Stimulated activated CD4-positive, alpha-beta T cell treated with anti-CD3 and anti-CD28 coated beads, Interleukin-12 subunit alpha, Interleukin-12 subunit beta, amount 100 ng/mL, for 4 hours (primary cell): ENCODE results near the gene PGGT1B.
"Not testable (repeated sequence)": the region's sequence is repeated elsewhere in the genome, so short reads cannot be mapped to it uniquely, and the experiment has no call there.

Source experiments
- DNase-seq: peaks from one replicate; pipeline ENCODE4 v3.0.0-alpha.2; 2020

Gene PGGT1B

DNA sequence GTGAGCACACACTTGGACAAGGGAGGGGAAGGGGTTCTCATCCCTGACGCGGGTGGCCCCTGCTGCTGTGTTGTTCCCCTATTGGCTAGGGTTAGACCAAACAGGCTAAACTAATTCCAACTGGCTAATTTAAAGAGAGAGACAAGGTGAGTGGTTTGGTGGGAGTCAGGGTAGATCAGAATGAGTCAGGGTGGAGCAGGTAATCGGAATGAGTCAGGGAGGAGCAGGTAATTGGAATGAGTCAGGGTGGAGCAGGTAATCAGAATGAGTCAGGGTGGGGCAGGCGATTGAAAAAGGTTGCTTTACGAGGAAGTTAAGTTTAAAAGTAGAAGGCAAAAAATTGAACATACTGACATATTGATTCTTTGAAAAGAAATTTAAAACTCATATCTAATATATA lies 13.3 kb downstream of the PGGT1B start:
- DNase-seq: not testable (repeated sequence)

- DNase-seq: no peak
These were observed 16.2 kb downstream of the PGGT1B start for GRCh38 chr5:115246361-115246991.

DNA sequence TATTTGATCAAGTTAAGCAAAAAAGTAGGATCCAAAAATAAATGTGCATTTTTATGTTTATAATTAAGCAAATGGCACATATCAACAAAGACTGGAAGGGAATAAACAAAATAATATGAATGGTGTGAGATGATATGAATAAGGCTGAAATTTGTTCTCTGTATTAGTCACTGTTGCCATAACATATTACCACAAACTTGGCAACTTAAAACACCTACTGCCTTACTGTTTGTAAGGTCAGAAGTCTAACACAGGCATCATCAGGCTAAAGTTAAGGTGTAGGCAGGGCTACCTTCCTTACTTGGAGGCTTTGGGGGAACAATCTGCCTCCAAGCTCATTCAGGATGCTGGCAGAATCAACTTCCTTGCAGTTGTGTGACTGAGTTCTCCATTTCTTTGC lies 19.3 kb downstream of the PGGT1B start:
- DNase-seq: no peak

DNA sequence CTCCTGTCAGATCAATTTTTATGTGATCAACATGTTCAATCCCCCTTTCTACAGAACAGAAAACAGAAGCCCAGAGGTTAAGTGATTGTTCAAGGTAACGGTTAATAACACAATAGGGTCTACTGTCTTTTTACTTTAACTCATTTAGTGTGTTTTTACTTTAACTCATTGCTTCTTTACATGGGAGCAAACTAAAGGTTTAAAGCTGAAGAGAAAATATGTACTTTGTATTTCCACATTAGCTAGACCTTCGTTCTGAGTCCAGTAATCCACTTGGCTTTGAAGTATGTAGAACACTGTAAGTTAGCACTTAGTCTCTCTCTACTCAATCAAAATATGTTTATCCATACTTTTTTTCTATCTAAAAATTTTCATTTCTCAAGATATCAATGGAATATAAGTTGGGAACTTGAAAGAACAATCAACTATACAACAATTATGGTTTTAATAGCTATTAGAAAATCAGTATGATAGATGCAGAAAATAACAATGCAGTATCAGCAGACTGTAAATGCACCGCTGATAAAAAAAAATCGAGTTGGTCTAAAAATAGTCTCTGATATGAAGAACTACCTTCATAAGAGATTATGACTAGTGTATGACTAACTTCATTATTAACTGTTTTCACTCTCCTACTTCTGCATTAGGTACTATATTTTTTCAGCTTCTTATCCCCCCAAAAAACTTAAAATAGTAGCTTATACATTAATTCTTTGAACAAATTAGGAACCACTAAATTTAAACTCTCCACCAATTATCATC lies 20.6 kb downstream of the PGGT1B start:
- no peak for DNase-seq

GRCh38 chr5:115237066-115237465 lies 25.6 kb downstream of the PGGT1B start:
- no peak for DNase-seq

- DNase-seq: no peak
These were observed 26.1 kb downstream of the PGGT1B start for GRCh38 chr5:115236599-115236998.

DNA sequence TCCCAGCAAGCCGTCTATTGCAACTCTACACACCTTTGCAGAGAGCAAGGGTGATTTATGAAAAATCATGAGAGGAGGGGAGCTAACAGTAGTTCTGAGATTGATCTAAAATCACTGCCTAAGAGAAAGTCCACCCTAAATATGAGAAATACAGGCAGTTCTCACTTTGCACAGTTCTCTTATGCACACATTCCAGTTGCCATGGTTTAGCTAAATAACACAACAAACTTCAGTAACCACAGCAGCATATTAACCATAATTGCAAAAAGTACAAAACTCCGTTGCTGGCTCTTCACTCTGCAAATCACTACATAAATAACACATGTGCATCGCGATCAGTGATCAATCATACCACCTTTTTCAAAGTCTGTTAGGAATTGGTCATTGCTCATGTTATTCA lies 31.1 kb downstream of the PGGT1B start:
- DNase-seq: no peak

DNA sequence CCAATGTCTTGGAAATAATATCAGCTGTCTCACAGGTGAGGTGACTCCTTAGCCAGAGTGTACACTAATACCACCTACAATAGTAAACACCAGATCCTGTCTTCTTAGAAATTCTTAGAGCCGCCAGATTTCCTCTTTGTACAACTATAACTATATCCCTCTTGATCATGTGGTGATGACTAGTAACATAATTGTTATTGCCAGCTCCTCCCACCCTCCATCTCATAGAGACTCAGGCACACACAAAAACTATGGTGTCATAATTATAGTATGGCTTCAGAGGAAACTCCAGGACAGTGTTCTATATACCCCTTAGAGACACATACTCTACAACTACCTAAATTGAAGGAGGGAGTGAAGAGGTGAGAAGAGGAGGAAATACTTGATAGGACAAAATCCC lies 33.1 kb downstream of the PGGT1B start:
- DNase-seq: no peak

DNA sequence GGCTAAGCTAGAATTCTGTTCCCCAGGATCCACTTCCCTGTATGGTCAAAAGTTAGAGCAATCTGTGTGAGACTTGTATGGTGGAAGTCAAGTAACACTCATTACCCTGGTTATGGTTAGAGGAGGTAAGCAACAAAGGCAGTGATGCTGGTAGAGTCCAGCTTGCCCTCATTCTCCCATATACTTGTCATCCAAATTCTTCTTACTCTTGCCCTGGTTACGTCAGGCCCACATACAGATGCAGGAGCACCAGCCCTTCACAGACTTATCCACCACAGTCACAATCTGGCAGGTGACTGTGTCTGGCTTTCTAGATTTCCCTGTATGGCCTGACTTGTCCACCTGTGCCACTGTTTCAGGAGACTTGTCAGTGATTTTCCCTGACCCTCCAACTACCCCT lies 35.4 kb downstream of the PGGT1B start:
- DNase-seq: no peak

DNA sequence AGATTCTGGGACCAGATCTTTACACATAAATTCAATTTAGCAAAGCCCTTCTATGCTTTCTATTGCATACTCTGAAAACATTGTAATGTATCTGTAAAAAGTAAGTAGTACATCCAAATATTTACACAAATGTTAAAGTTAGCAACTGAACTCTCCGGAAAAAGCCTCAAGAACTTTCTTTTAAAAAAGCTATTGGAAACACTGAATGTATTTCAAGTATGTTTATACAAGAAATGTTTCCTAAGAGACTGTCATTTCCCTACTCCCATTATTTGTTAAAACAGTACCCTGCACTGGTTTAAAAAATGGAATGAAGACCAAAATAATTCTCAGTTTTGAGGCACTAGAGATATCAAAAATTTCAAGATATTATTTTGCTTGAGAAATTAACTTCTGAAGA lies 48.1 kb downstream of the PGGT1B start:
- no peak for DNase-seq

DNA sequence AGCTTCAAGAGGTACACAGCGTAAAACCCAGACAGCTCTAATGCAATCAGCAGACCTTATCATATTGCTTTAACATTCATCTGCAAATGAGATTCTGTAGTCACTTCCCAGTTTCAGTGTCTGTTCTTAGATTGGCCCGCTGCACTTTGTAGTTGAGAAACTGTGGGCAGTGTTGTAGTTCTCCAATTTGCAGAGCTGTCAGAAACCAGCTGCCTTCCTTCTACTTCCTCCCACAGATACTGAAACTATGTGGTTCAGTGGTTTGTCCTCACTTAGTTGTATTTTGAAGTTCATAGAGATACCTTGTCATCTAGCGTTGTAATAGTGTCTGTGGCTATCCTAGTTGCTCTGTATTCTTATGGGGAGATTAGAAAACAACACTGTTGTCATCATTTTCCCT lies 53.4 kb downstream of the PGGT1B start:
- DNase-seq: peak; percentile 7

- DNase-seq: no peak
These were observed 59.7 kb downstream of the PGGT1B start for GRCh38 chr5:115202952-115203351.

GRCh38 chr5:115196161-115196560 lies 66.5 kb downstream of the PGGT1B start:
- no peak for DNase-seq

DNA sequence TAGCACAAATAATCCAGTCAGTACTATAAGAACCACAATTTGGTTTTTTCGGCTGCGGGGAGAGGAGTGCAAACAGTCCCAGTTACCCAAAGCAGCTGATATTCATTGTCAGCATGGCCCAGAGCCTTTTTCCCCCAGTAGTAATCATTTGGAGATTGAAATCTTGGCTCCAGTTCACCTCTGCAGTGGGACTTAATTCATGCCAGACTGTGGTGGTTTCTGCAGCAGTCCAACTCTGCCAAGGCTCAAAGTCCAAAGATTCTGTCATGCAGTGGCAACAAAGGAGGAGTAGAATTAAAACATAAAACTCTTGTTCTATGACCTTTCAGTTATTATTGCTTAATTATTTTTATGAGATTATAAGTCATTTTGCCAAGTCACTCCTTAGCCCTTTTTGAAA lies 68.0 kb downstream of the PGGT1B start:
- DNase-seq: no peak

- no peak for DNase-seq
These were observed 69.4 kb downstream of the PGGT1B start for GRCh38 chr5:115193295-115193694.

GRCh38 chr5:115192098-115192497 lies 70.6 kb downstream of the PGGT1B start:
- DNase-seq: no peak

GRCh38 chr5:115191474-115192031 lies 71.1 kb downstream of the PGGT1B start:
- DNase-seq: no peak

DNA sequence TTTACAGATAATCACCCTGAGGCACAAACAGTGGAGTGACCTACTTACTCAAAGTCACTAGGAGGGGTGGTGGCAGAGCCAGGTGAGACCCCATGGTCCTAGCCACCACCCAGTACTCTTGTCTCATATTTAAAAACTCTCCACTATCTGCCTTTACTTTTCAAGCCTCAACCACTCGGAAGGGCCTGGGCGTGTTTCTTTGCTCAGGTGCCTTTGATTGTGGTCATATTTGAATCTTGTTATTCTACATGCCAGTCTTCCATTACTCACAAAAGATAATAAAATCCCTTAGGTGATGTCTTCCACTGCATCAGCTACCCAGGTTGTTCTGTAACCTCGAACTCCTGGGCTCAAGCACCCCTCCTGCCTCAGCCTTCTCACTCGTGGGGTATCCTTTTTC lies 72.3 kb downstream of the PGGT1B start:
- DNase-seq: no peak

DNA sequence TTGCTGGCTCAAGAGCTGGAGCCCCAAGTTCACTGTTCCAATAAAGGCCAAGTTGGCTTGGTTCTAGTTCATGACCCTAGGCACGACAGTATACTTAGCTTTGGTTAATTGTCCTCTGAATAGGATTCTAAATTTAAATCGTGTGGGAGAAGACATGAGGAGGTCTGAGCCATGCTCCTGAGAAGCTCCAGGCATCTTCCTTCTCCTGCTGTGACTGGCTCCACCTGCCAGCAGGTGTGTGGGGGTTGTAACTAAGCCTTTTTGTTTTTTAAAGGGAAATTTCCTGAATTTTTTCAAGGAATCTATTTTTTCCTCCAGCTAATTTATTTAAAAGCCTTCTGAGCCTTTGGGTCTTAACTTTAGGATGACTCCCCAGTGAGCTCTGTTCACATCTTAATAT lies 72.8 kb downstream of the PGGT1B start:
- no peak for DNase-seq

DNA sequence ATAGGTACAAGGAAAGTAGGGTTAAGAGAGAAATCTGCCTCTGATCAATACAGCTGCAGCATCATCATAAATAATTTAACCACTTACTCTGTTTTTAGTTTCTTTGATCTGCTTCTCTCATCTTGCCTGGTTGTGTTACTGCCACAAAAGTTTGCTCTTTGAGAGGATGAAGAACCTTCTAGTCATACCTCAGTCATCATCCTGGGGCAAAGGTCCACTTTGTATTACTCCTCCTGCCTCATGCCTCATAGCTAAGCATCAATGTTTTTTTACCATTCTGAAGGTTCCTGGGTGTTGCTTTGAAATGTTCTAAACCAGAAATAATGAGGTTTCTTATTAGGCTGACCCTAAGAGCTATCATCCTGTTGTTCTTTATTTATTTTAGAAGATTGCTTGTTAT lies 75.9 kb downstream of the PGGT1B start:
- DNase-seq: no peak

DNA sequence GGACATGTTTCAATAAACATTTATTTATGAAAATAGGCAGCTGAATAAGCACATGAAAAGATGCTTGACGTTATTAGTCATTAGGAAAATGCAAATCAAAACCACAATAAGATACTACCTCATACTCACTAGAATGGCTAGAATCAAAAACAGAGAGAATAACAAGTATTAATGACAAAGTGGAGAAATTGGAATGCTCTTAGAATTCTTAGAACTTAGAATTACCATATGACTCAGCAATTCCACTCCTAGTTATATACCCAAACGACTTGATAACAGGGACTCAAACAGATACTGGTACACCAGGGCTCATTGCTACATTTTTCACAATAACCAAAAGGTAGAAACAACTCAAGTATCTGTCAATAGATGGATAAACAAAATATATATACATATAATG lies 77.9 kb downstream of the PGGT1B start:
- DNase-seq: no peak

DNA sequence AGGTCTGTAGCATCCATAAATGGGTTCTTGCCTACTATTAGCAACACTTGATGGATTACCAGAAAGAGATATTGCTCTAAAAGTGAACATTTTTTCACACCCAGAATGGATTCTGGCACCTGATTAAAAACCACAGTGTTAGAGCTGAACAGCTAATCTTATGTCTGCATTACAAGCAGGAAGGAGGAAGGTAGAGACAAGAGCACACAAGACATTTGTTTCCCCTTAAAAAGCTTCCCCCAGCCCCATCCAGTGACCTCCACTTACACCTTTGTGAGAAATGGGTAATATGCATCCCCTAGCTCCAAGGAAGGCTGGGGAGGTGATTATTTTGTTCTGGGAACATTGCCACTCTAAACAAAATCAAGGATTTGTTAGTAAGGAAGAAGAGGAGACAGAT lies 80.9 kb downstream of the PGGT1B start:
- DNase-seq: no peak

DNA sequence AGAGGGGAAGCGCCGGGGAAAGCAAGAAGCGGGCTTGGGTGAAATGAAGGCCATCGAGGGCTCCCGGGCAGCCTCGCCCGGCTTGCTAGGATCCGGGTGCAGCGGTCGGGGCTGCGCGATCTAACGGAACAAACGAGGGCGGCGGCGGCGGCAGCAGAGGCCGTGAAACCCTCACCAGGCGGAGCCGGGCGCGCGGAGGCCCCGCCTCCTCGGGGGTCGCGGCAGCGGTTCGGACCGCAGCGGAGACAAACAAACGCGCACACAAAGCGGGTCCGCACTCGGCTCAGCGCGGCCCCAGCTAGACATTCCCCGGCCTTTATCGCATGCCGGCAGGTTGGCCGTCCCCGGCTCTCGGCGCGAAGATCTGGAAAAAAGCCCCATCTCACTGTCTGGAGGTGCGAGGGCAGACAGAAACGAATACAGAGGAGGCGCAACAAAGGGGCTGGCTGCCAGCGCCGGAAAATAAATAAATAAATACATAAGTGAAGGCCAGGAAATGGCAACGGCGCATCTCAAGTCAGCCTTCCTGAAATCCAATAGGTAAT lies 82.4 kb downstream of the PGGT1B start:
- DNase-seq: no peak
